ENCODE results near the gene RIMS3.

DNA sequence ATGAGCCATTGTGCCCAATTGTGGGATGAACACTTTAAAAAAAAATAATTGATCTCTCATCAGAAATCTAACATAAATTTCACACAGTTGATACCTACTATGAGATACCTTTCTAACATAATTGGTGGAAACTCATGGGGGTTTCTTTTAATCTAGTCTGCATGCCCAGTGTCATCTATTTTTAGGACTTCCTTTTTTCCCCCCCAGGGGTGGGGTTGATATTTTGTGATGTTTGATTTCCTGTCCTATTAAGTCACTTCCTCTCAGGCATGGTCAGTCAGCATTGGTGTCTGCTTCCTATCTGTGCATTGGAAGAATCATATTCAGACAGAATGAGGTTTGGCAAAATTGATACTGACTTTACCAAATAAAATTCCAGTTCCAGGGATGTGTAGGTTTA lies 47.5 kb upstream of the RIMS3 start:
- TF ChIP-seq EZH2phosphoT487 (IDR thresholded peaks at IDR 0.05; ENCODE audit: low read length) (no peak), EZH2 (optimal IDR thresholded peaks at IDR 0.05; ENCODE audit: low read depth, low read length) (no peak)
- TF ChIP-seq, protein P1, sequence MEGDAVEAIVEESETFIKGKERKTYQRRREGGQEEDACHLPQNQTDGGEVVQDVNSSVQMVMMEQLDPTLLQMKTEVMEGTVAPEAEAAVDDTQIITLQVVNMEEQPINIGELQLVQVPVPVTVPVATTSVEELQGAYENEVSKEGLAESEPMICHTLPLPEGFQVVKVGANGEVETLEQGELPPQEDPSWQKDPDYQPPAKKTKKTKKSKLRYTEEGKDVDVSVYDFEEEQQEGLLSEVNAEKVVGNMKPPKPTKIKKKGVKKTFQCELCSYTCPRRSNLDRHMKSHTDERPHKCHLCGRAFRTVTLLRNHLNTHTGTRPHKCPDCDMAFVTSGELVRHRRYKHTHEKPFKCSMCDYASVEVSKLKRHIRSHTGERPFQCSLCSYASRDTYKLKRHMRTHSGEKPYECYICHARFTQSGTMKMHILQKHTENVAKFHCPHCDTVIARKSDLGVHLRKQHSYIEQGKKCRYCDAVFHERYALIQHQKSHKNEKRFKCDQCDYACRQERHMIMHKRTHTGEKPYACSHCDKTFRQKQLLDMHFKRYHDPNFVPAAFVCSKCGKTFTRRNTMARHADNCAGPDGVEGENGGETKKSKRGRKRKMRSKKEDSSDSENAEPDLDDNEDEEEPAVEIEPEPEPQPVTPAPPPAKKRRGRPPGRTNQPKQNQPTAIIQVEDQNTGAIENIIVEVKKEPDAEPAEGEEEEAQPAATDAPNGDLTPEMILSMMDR (IDR thresholded peaks at IDR 0.05; ENCODE audit: low read length), result no peak
